HepG2 (cell line): ENCODE data around the gene ORM1. TPM values are rescaled to one million over a fixed set of nuclear protein-coding genes. Genes with fewer than 3 reads are reported as not detected.

Experiments
- ATAC-seq: fragments of 200-7000 bp; cut with Tn5 transposase; 3 replicates; pipeline ENCODE4 v1.9.1; 2020; ENCODE audit warnings: mild to moderate bottlenecking, moderate library complexity
- BruUV-seq: library from RNA; stranded (reverse); fragments of 400-500 nt; replicated peaks from 2 replicates; lab custom pipeline; 2021; lab: Mats Ljungman, UMichigan
- CTCF ChIA-PET: fragments of 300-600 bp; formaldehyde crosslinking; extraction: SDS; loops from one replicate; lab custom pipeline; 2021; ENCODE audit warnings: low total read pairs, inconsistent platforms, low intra/inter-chr PET ratio; lab: Yijun Ruan, JAX
- POLR2A ChIA-PET: fragments of 350-600 bp; sonication (Branson Sonifier 250); formaldehyde crosslinking; loops from one replicate; lab custom pipeline; 2020; ENCODE audit warnings: antibody characterized with exemption, inconsistent platforms; lab: Yijun Ruan, JAX
- DNase-seq: peaks from one replicate; pipeline ENCODE4 v3.0.0-alpha.2; 2015; ENCODE audit warnings: low spot score
- FAIRE-seq: peaks from 3 replicates; lab custom pipeline; 2011; peaks lifted over from hg19 to GRCh38; lab: Jason Lieb, UNC
- H2AFZ ChIP-seq: one replicate; pipeline ENCODE4 v1.6.1; 2011; ENCODE audit warnings: low read length, inconsistent platforms
- H3K27ac ChIP-seq: fragments of 300-600 bp; 3 replicates; pipeline ENCODE4 v1.8.0; 2011; ENCODE audit warnings: mixed run types, mild to moderate bottlenecking, mixed read lengths, low read length, inconsistent platforms; ENCODE audit not compliant: insufficient read depth; ENCODE audit errors: extremely low read length
- H3K27me3 ChIP-seq, 2 experiments: fragments of 200-600 bp in 1 of 2; 2 replicates in 1 of 2; 3 replicates in 1 of 2; pipeline versions ENCODE4 v1.6.0 to v1.8.0; 2011; ENCODE audit warnings: low read length in 2 of 2, mild to moderate bottlenecking in 2 of 2, moderate library complexity in 2 of 2, inconsistent platforms in 1 of 2; ENCODE audit not compliant: insufficient read depth in 2 of 2, control insufficient read depth in 1 of 2
- H3K36me3 ChIP-seq, 2 experiments: fragments of 200-600 bp in 1 of 2; replicated peaks in 1 of 2; 2 replicates in 1 of 2; 3 replicates in 1 of 2; pipeline versions ENCODE4 v1.5.1 to v1.8.0; 2011; ENCODE audit warnings: low read length in 2 of 2, inconsistent platforms in 1 of 2; ENCODE audit not compliant: insufficient read depth in 2 of 2, control insufficient read depth in 1 of 2
- H3K4me1 ChIP-seq: 2 replicates; pipeline ENCODE4 v1.5.1; 2012; ENCODE audit warnings: low read length, inconsistent platforms; ENCODE audit not compliant: insufficient read depth
- H3K4me2 ChIP-seq: 2 replicates; pipeline ENCODE4 v1.6.0; 2011; ENCODE audit warnings: low read depth, low read length, inconsistent platforms
- H3K4me3 ChIP-seq, 3 experiments: fragments of 200-600 bp in 1 of 3; sonication (generic), shearing (Covaris generic) in 1 of 3; replicated peaks in 1 of 3; 2 replicates each; pipeline ENCODE4 v1.5.1; 2011 to 2016; ENCODE audit warnings: low read length in 3 of 3, inconsistent platforms in 2 of 3, low read depth in 2 of 3, mild to moderate bottlenecking in 2 of 3, control low read depth in 1 of 3, mixed read lengths in 1 of 3; ENCODE audit not compliant: insufficient read depth in 1 of 3
- H3K79me2 ChIP-seq: one replicate; pipeline ENCODE4 v1.6.1; 2011; ENCODE audit warnings: low read length, inconsistent platforms; ENCODE audit not compliant: insufficient read depth
- H3K9ac ChIP-seq: 2 replicates; pipeline ENCODE4 v1.6.0; 2011; ENCODE audit warnings: mild to moderate bottlenecking, low read depth, low read length, inconsistent platforms; ENCODE audit not compliant: insufficient read depth
- H3K9me3 ChIP-seq: 2 replicates; pipeline ENCODE4 v1.5.1; 2012; ENCODE audit warnings: mild to moderate bottlenecking, low read length
- H4K20me1 ChIP-seq: 2 replicates; pipeline ENCODE4 v1.6.0; 2011; ENCODE audit warnings: inconsistent platforms, mild to moderate bottlenecking, low read length, moderate library complexity; ENCODE audit not compliant: insufficient read depth
- ARNTL ChIP-seq: sonication (generic); formaldehyde crosslinking; IDR thresholded peaks from 2 replicates; pipeline ENCODE4 v1.4.0; 2020; ENCODE audit warnings: mild to moderate bottlenecking, missing genetic modification reagents
- JUNB ChIP-seq: sonication (generic); formaldehyde crosslinking; IDR thresholded peaks from 2 replicates; pipeline ENCODE4 v1.8.0; 2022; ENCODE audit warnings: missing genetic modification reagents, mild to moderate bottlenecking, borderline replicate concordance
- NFAT5 ChIP-seq: sonication (generic); formaldehyde crosslinking; IDR thresholded peaks from 2 replicates; pipeline ENCODE4 v1.4.0; 2020; ENCODE audit warnings: missing genetic modification reagents
- SAP130 ChIP-seq: IDR thresholded peaks from 2 replicates; pipeline ENCODE4 v1.6.1; 2016; ENCODE audit warnings: low read depth
- TFDP2 ChIP-seq: sonication (generic); formaldehyde crosslinking; IDR thresholded peaks from 2 replicates; pipeline ENCODE4 v1.4.0; 2020; ENCODE audit warnings: missing genetic modification reagents
- YEATS4 ChIP-seq: sonication (generic); formaldehyde crosslinking; IDR thresholded peaks from 2 replicates; pipeline ENCODE4 v1.4.0; 2020; ENCODE audit warnings: missing genetic modification reagents, borderline replicate concordance
- ZBTB3 ChIP-seq: sonication (generic); formaldehyde crosslinking; IDR thresholded peaks from 2 replicates; pipeline ENCODE4 v1.4.0; 2020; ENCODE audit warnings: low read depth, mild to moderate bottlenecking, moderate library complexity, missing genetic modification reagents, borderline replicate concordance
- ZBTB39 ChIP-seq: sonication (generic); formaldehyde crosslinking; IDR thresholded peaks from 2 replicates; pipeline ENCODE4 v1.5.0; 2020; ENCODE audit warnings: missing genetic modification reagents
- ZNF121 ChIP-seq: sonication (generic); formaldehyde crosslinking; IDR thresholded peaks from 2 replicates; pipeline ENCODE4 v1.5.0; 2020; ENCODE audit warnings: mild to moderate bottlenecking, missing genetic modification reagents
- ZNF549 ChIP-seq: sonication (generic); formaldehyde crosslinking; IDR thresholded peaks from 2 replicates; pipeline ENCODE4 v1.5.0; 2020; ENCODE audit warnings: missing genetic modification reagents
- ZNF839 ChIP-seq: sonication (generic); formaldehyde crosslinking; IDR thresholded peaks from 2 replicates; pipeline ENCODE4 v1.4.0; 2020; ENCODE audit warnings: missing genetic modification reagents, mild to moderate bottlenecking, borderline replicate concordance
- ZSCAN22 ChIP-seq: sonication (generic); formaldehyde crosslinking; IDR thresholded peaks from 2 replicates; pipeline ENCODE4 v1.4.0; 2020; ENCODE audit warnings: mild to moderate bottlenecking, missing genetic modification reagents
- ZSCAN5A ChIP-seq: sonication (generic); formaldehyde crosslinking; IDR thresholded peaks from 2 replicates; pipeline ENCODE4 v1.8.0; 2022; ENCODE audit warnings: mild to moderate bottlenecking, missing genetic modification reagents, borderline replicate concordance
- WGBS: methylation state at CpG from one replicate; pipeline ENCODE4 v1.1.6; 2017; ENCODE audit warnings: low lambda C conversion rate; 5-methylcytosine and 5-hydroxymethylcytosine counted together
- in situ Hi-C: cut with HindIII; loops from 2 replicates; pipeline ENCODE4 v1.10.0; 2017; ENCODE audit warnings: low pct_unique_long_range_greater_than_20kb; ENCODE audit not compliant: extremely low pct_ligation_motif_present
- intact Hi-C: fragments of 100-400 bp; cut with micrococcal nuclease; formaldehyde crosslinking; loops from one replicate; pipeline ENCODE4 v1.10.0; 2022; ENCODE audit not compliant: unreplicated experiment
- polyA plus RNA-seq, 8 experiments: library from polyadenylated mRNA; depleted of rRNA in 3 of 8; stranded (reverse) in 7 of 8; unstranded in 1 of 8; fragments of >200 nt; fragmentation: Illumina TruSeq in 4 of 8; extraction: Trizol in 4 of 8; gene quantifications; 2 replicates each; pipeline versions ENCODE4 v1.2.1 to v1.2.3, GENCODE V29; 2011 to 2016; ENCODE audit warnings: low read depth in 4 of 8, missing spikeins in 1 of 8, mixed read lengths in 1 of 8; ENCODE audit not compliant: insufficient read depth in 1 of 8
- total RNA-seq, 5 experiments: library from RNA; depleted of rRNA; stranded (reverse); fragments of >200 nt; fragmentation: Illumina TruSeq; extraction: Trizol; gene quantifications; 2 replicates each; pipeline ENCODE4 v1.2.3, GENCODE V29; 2016; ENCODE audit warnings: low read depth in 1 of 5

The ORM1 gene
- total and polyA plus RNA-seq, 2 of the 13 experiments (the other 11 are each of a cell fraction or from before 2014, with no cell fraction given), result 699 to 1,180 TPM

- Histone ChIP-seq H3K4me3 (no peak overlapping the region), H2AFZ (no peak overlapping the region), H3K4me1 (peaks cover 7% of the 10 kb centered on the region), H3K27ac (no peak overlapping the region), H3K36me3 (peaks cover 2 to 7% of the 10 kb centered on the region in 2 experiments; a peak in 2 of 5 replicates), H3K9ac (no peak overlapping the region), H3K79me2 (no peaks in the 10 kb centered on the region), H4K20me1 (no peaks in the 10 kb centered on the region), H3K4me2 (no peak overlapping the region), H3K9me3 (no peaks in the 10 kb centered on the region)
- CTCF ChIA-PET, result no interaction called here
- no peak for ATAC-seq
- intact Hi-C loops, result no loop called here
- POLR2A ChIA-PET, result no interaction called here
- TF ChIP-seq ZSCAN22 (no peak), ZNF121 (CRISPR knock-in tag) (no peak), SAP130 (CRISPR knock-in tag) (no peak), ARNTL (no peak), JUNB (no peak), ZNF839 (CRISPR knock-in tag) (no peak), TFDP2 (CRISPR knock-in tag) (no peak), NFAT5 (CRISPR knock-in tag) (no peak), ZSCAN5A (no peak), ZNF549 (no peak), ZBTB39 (CRISPR knock-in tag) (no peak), ZBTB3 (CRISPR knock-in tag) (no peak), YEATS4 (CRISPR knock-in tag) (no peak)
- TF ChIP-seq, all 625 proteins: peak for 0
- WGBS, result 93% methylated on average over 9 of the region's 9 CpGs
- FAIRE-seq, result no peak
- no peaks in the 10 kb centered on the region for H3K27me3 ChIP-seq
- DNase-seq, result no peak
- BruUV-seq, result no TSS peak
- in situ Hi-C loops, result no loop called here
Measured at GRCh38 chr9:114374936-114375335, 52.0 kb downstream of the ORM1 start.
